Testis (tissue), 3 donors: ENCODE measurements around the gene HSD17B8. TPM values are rescaled to one million over a fixed set of nuclear protein-coding genes. Genes with fewer than 3 reads are reported as not detected.

ENCODE experiments used
- DNase-seq: peaks from one replicate; pipeline ENCODE4 v3.0.0-alpha.2; 2019
- H3K27ac ChIP-seq, 2 donors: fragments of 200-600 bp; sonication (generic); one replicate each; pipeline ENCODE4 v1.5.1; 2019
- H3K27me3 ChIP-seq: fragments of 200-600 bp; sonication (generic); one replicate; pipeline ENCODE4 v1.5.1; 2019
- H3K36me3 ChIP-seq: fragments of 200-600 bp; sonication (generic); one replicate; pipeline ENCODE4 v1.5.1; 2017; ENCODE audit warnings: low read depth; ENCODE audit errors: missing control alignments
- H3K4me1 ChIP-seq: fragments of 200-600 bp; sonication (generic); one replicate; pipeline ENCODE4 v1.5.1; 2019
- H3K4me3 ChIP-seq, 2 donors: fragments of 200-600 bp; sonication (generic); one replicate each; pipeline ENCODE4 v1.5.1; 2017 to 2019
- H3K9me3 ChIP-seq: fragments of 200-600 bp; sonication (generic); one replicate; pipeline ENCODE4 v1.5.1; 2017
- CTCF ChIP-seq, 3 experiments: fragments of 450-650 bp in 2 of 3; fragments of 200-600 bp in 1 of 3; sonication (generic) in 1 of 3; IDR thresholded peaks; one replicate each; pipeline ENCODE4 v1.5.1; 2016 to 2019; ENCODE audit warnings: antibody characterized with exemption in 3 of 3, mild to moderate bottlenecking in 2 of 3, moderate library complexity in 1 of 3
- POLR2A ChIP-seq: fragments of 450-650 bp; IDR thresholded peaks from one replicate; pipeline ENCODE4 v1.6.1; 2017; ENCODE audit warnings: antibody characterized with exemption, mild to moderate bottlenecking, moderate library complexity
- WGBS, 2 donors: methylation state at CpG; one replicate each; pipeline ENCODE4 v1.1.5; 2018; 5-methylcytosine and 5-hydroxymethylcytosine counted together
- intact Hi-C: fragments of 100-400 bp; cut with DNase I; formaldehyde crosslinking; loops from one replicate; pipeline ENCODE4 v1.15.1; 2023; ENCODE audit warnings: low total_unique reads
- polyA plus RNA-seq: library from polyadenylated mRNA; stranded (reverse); fragments of 350-450 nt; fragmentation: Illumina TruSeq; extraction: RNeasy Lipid Tissue Mini Kit (QIAGEN cat#74804); gene quantifications from one replicate; pipeline ENCODE4 v1.2.3, GENCODE V29; 2014; ENCODE audit warnings: low read depth, low replicate concordance; ENCODE audit not compliant: insufficient read depth
- total RNA-seq, 2 donors: library from RNA; depleted of rRNA; stranded (reverse); fragments of >200 nt; gene quantifications; one replicate each; pipeline ENCODE4 v1.2.3, GENCODE V29; 2016

Gene HSD17B8
- total and polyA plus RNA-seq, 3 donors from 2014 or later = 11.2 to 26.3 (median 25.4) TPM

- DNase-seq = no peak
- no peaks in the 10 kb centered on the region for H3K27me3 ChIP-seq
- H3K36me3 ChIP-seq = no peaks in the 10 kb centered on the region
- 84 to 90% methylated on average over 8 to 9 of the region's 9 CpGs for WGBS, 2 donors
- TF ChIP-seq CTCF (IDR thresholded peaks at IDR 0.05) (no peak), POLR2A (no peak)
- intact Hi-C loops = no loop called here
- no peak overlapping the region for H3K27ac ChIP-seq
- H3K9me3 ChIP-seq = no peaks in the 10 kb centered on the region
- no peak overlapping the region for H3K4me3 ChIP-seq
- no peaks in the 10 kb centered on the region for H3K4me1 ChIP-seq
Measured at GRCh38 chr6:33170176-33171015, 34.1 kb upstream of the HSD17B8 start.

DNA sequence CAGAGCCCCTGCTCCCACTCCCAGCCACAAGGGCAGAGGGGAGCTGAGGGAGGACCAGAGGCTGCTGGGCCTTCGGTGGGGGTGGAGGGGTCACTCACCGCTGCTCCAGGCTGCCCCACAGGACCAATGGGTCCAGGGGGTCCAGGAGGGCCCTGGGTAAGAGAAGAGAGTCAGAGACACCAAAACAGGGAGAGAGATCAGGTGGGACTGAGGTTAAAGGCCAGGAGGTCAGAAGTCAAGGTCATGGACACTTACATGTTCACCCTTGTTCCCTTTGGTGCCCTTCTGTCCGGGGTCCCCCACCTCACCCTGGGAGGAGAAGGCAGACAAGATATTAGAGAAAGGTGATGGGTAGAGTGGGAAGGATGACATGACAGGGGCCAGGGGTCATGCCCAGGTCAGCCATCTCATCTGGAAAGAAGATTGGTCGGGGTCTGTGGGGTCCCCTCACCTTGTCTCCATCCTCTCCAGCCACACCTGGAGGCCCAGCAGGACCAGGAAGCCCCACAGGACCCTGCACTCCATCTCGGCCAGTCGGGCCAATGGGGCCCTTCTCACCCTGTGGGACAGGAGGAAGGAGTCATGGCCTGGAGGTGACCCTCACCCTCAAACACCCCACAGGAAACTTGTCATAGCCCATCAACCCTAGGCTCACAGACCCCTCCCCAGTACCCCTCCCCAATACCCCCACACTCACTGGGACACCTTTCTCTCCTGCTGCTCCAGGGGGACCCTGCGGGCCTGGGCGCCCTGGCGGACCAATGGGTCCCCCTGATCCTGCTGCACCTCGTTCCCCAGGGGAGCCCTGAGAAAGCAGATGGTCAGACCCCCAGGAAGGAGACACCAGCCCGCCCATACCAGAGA is 33.2 kb upstream of the HSD17B8 start:
- 89% methylated on average over 8 to 11 of the region's 11 CpGs for WGBS, 2 donors
- TF ChIP-seq POLR2A = no peak
- no peak for TF ChIP-seq CTCF (IDR thresholded peaks at IDR 0.05)
- DNase-seq = no peak
- H3K27ac ChIP-seq = no peak overlapping the region
- no peak overlapping the region for H3K4me3 ChIP-seq
- intact Hi-C loops = no loop called here
- no peaks in the 10 kb centered on the region for H3K9me3 ChIP-seq
- H3K27me3 ChIP-seq = no peaks in the 10 kb centered on the region
- no peaks in the 10 kb centered on the region for H3K4me1 ChIP-seq
- H3K36me3 ChIP-seq = no peaks in the 10 kb centered on the region

GRCh38 chr6:33171880-33172687 is 32.4 kb upstream of the HSD17B8 start:
- Histone ChIP-seq H3K27me3 (no peaks in the 10 kb centered on the region), H3K9me3 (no peaks in the 10 kb centered on the region), H3K4me1 (no peaks in the 10 kb centered on the region), H3K4me3 (no peak overlapping the region), H3K36me3 (no peaks in the 10 kb centered on the region), H3K27ac (no peak overlapping the region)
- intact Hi-C loops = no loop called here
- TF ChIP-seq CTCF (IDR thresholded peaks at IDR 0.05) = no peak
- TF ChIP-seq POLR2A = no peak
- no peak for DNase-seq
- 79 to 82% methylated on average over 7 to 8 of the region's 8 CpGs for WGBS, 2 donors

GRCh38 chr6:33172688-33173534 is 31.5 kb upstream of the HSD17B8 start:
- no peaks in the 10 kb centered on the region for H3K36me3 ChIP-seq
- TF ChIP-seq CTCF (IDR thresholded peaks at IDR 0.05) (peak in 2 of 3 experiments; percentile 15 to 33), POLR2A (no peak)
- no peaks in the 10 kb centered on the region for H3K9me3 ChIP-seq
- H3K27me3 ChIP-seq = no peaks in the 10 kb centered on the region
- H3K4me1 ChIP-seq = no peaks in the 10 kb centered on the region
- no peak overlapping the region for H3K4me3 ChIP-seq
- intact Hi-C loops = no loop called here
- DNase-seq = no peak
- H3K27ac ChIP-seq = no peak overlapping the region
- WGBS, 2 donors = 82 to 85% methylated on average over 14 to 16 of the region's 16 CpGs
